ENCODE data around the gene POMGNT1.
A peak's percentile ranks its signal among the peaks of the same experiment; 100 is the strongest.

Gene POMGNT1

GRCh38 chr1:46186076-46186475 is 12.2 kb downstream of the POMGNT1 start:
- no peak overlapping the region for H3K4me3 ChIP-seq (ENCODE audit: low read length)
- no peak for DNase-seq (ENCODE audit: low read depth)
- no peak for TF ChIP-seq CTCF (conservative IDR thresholded peaks at IDR 0.05; ENCODE audit: low read depth, low read length)

GRCh38 chr1:46184920-46185658 is 13.1 kb downstream of the POMGNT1 start:
- no peak for DNase-seq (ENCODE audit: low read depth)
- no peak for TF ChIP-seq CTCF (conservative IDR thresholded peaks at IDR 0.05; ENCODE audit: low read depth, low read length)
- no peak overlapping the region for H3K4me3 ChIP-seq (ENCODE audit: low read length)

GRCh38 chr1:46183926-46184557 is 14.2 kb downstream of the POMGNT1 start:
- no peak overlapping the region for H3K4me3 ChIP-seq (ENCODE audit: low read length)
- TF ChIP-seq CTCF (conservative IDR thresholded peaks at IDR 0.05; ENCODE audit: low read depth, low read length) = no peak
- DNase-seq (ENCODE audit: low read depth) = no peak

- DNase-seq (ENCODE audit: low read depth) = peak; percentile 97
- no peak overlapping the region for H3K4me3 ChIP-seq (ENCODE audit: low read length)
- peak; percentile 4 for TF ChIP-seq CTCF (conservative IDR thresholded peaks at IDR 0.05; ENCODE audit: low read depth, low read length)
These were observed 15.0 kb downstream of the POMGNT1 start for GRCh38 chr1:46183079-46183847.

GRCh38 chr1:46181343-46182260 is 16.6 kb downstream of the POMGNT1 start:
- no peak for TF ChIP-seq CTCF (conservative IDR thresholded peaks at IDR 0.05; ENCODE audit: low read depth, low read length)
- no peak overlapping the region for H3K4me3 ChIP-seq (ENCODE audit: low read length)
- no peak for DNase-seq (ENCODE audit: low read depth)

- DNase-seq (ENCODE audit: low read depth) = no peak
- peak; percentile 33 for TF ChIP-seq CTCF (conservative IDR thresholded peaks at IDR 0.05; ENCODE audit: low read depth, low read length)
- no peak overlapping the region for H3K4me3 ChIP-seq (ENCODE audit: low read length)
These were observed 18.1 kb downstream of the POMGNT1 start for GRCh38 chr1:46180082-46180616.
